Medulla oblongata (tissue), 1 donor: Measurements from ENCODE around the gene C4orf36.
"Not testable (repeated sequence)": the region's sequence is repeated elsewhere in the genome, so short reads cannot be mapped to it uniquely, and the experiment has no call there.

Experiments
- DNase-seq: peaks from one replicate; pipeline ENCODE4 v3.0.0-alpha.2; 2015; ENCODE audit errors: extremely low spot score

The C4orf36 gene

GRCh38 chr4:86917212-86918039 lies 25.2 kb upstream of the C4orf36 start:
- no peak for DNase-seq

GRCh38 chr4:86916392-86916791 lies 24.2 kb upstream of the C4orf36 start:
- DNase-seq, result no peak

GRCh38 chr4:86910820-86911684 lies 18.8 kb upstream of the C4orf36 start:
- DNase-seq, result no peak

- no peak for DNase-seq
Measured at GRCh38 chr4:86910369-86910768, 18.1 kb upstream of the C4orf36 start.

GRCh38 chr4:86909546-86910295 lies 17.5 kb upstream of the C4orf36 start:
- peak; percentile 44 for DNase-seq

GRCh38 chr4:86908251-86908657 lies 16.0 kb upstream of the C4orf36 start:
- DNase-seq, result peak; percentile 57

GRCh38 chr4:86901864-86902263 lies 9.6 kb upstream of the C4orf36 start:
- no peak for DNase-seq

- no peak for DNase-seq
Measured at GRCh38 chr4:86898562-86898961, 6.3 kb upstream of the C4orf36 start.

- DNase-seq, result no peak
Measured at GRCh38 chr4:86896596-86896995, 4.4 kb upstream of the C4orf36 start.

GRCh38 chr4:86895692-86896488 lies 3.7 kb upstream of the C4orf36 start:
- peak; percentile 91 for DNase-seq

- no peak for DNase-seq
Measured at GRCh38 chr4:86894455-86894854, 2.2 kb upstream of the C4orf36 start.

GRCh38 chr4:86893136-86893535 lies 914 bp upstream of the C4orf36 start:
- DNase-seq, result no peak

GRCh38 chr4:86892636-86892960 lies 376 bp upstream of the C4orf36 start:
- DNase-seq, result no peak

- DNase-seq, result no peak
Measured at GRCh38 chr4:86890790-86891189, 1.4 kb downstream of the C4orf36 start.

GRCh38 chr4:86879641-86880040 lies 12.6 kb downstream of the C4orf36 start:
- DNase-seq, result no peak

GRCh38 chr4:86878640-86879039 lies 13.6 kb downstream of the C4orf36 start:
- no peak for DNase-seq

- DNase-seq, result no peak
Measured at GRCh38 chr4:86876894-86877685, 15.1 kb downstream of the C4orf36 start.

GRCh38 chr4:86875436-86875835 lies 16.8 kb downstream of the C4orf36 start:
- DNase-seq, result not testable (repeated sequence)

- no peak for DNase-seq
Measured at GRCh38 chr4:86872135-86872534, 20.1 kb downstream of the C4orf36 start.

- no peak for DNase-seq
Measured at GRCh38 chr4:86870442-86871069, 21.7 kb downstream of the C4orf36 start.
